Gastroesophageal sphincter (tissue), 3 donors: ENCODE data around the gene ZBTB24.

ENCODE experiments used
- CTCF ChIP-seq, 4 experiments: fragments of 200-600 bp in 2 of 4; fragments of 450-650 bp in 2 of 4; sonication (generic) in 1 of 4; IDR thresholded peaks; one replicate each; pipeline ENCODE4 v1.5.1; 2017 to 2019; ENCODE audit warnings: antibody characterized with exemption in 4 of 4, mild to moderate bottlenecking in 2 of 4, moderate library complexity in 2 of 4
- EP300 ChIP-seq: sonication (generic); formaldehyde crosslinking; IDR thresholded peaks from one replicate; pipeline ENCODE4 v1.6.1; 2017; ENCODE audit warnings: antibody characterized with exemption, mild to moderate bottlenecking
- POLR2A ChIP-seq, 2 donors: fragments of 450-650 bp; IDR thresholded peaks; one replicate each; pipeline ENCODE4 v1.6.1; 2017; ENCODE audit warnings: antibody characterized with exemption in 2 of 2, mild to moderate bottlenecking in 2 of 2, moderate library complexity in 1 of 2

- TF ChIP-seq CTCF (IDR thresholded peaks at IDR 0.05) (no peak), EP300 (no peak), POLR2A (IDR thresholded peaks at IDR 0.05) (no peak)
These were observed 35.9 kb downstream of the ZBTB24 start for GRCh38 chr6:109447087-109447486.
